Right lobe of liver (tissue), 6 donors: ENCODE measurements around the gene HP1BP3. TPM values are rescaled to one million over a fixed set of nuclear protein-coding genes. Genes with fewer than 3 reads are reported as not detected.

Experiments used
- ATAC-seq, 4 donors: fragments of 200-7000 bp; cut with Tn5 transposase; one replicate each; pipeline ENCODE4 v1.9.1; 2020; ENCODE audit warnings: mild to moderate bottlenecking in 4 of 4, moderate library complexity in 4 of 4
- DNase-seq, 3 donors: peaks; one replicate each; pipeline ENCODE4 v3.0.0-alpha.2; 2020
- H3K27ac ChIP-seq, 3 donors: fragments of 200-600 bp; one replicate each; pipeline ENCODE4 v1.8.0; 2022
- H3K27me3 ChIP-seq, 2 donors: fragments of 200-600 bp; one replicate each; pipeline ENCODE4 v1.8.0; 2022
- H3K36me3 ChIP-seq, 4 donors: fragments of 200-600 bp; sonication (generic) in 1 of 4; one replicate each; pipeline versions ENCODE4 v1.5.1 to v1.8.0; 2017 to 2022; ENCODE audit warnings: control low read depth in 1 of 4
- H3K4me1 ChIP-seq, 4 donors: fragments of 200-600 bp; sonication (generic) in 1 of 4; one replicate each; pipeline versions ENCODE4 v1.5.1 to v1.8.0; 2017 to 2022; ENCODE audit warnings: control low read depth in 1 of 4
- H3K4me3 ChIP-seq, 3 donors: fragments of 200-600 bp; one replicate each; pipeline ENCODE4 v1.8.0; 2022
- H3K9me3 ChIP-seq, 4 donors: fragments of 200-600 bp; sonication (generic) in 1 of 4; one replicate each; pipeline versions ENCODE4 v1.5.1 to v1.8.0; 2017 to 2022; ENCODE audit warnings: control low read depth in 1 of 4
- POLR2A ChIP-seq: fragments of 450-650 bp; IDR thresholded peaks from one replicate; pipeline ENCODE4 v1.6.1; 2017; ENCODE audit warnings: antibody characterized with exemption, mild to moderate bottlenecking
- WGBS: methylation state at CpG from one replicate; pipeline ENCODE4 v1.1.6; 2018; ENCODE audit warnings: low coverage, low lambda C conversion rate; ENCODE audit not compliant: insufficient coverage; ENCODE audit errors: missing lambda C conversion rate; 5-methylcytosine and 5-hydroxymethylcytosine counted together
- intact Hi-C, 2 donors: fragments of 100-400 bp; cut with DNase I; formaldehyde crosslinking; loops; one replicate each; pipeline versions ENCODE4 v1.11.2 to v1.14.1; 2022
- total RNA-seq, 6 experiments: library from RNA; depleted of rRNA in 2 of 6; stranded (reverse); fragments of >200 nt in 2 of 6; fragmentation: NEBNext Ultra II Directional in 3 of 6; extraction: Animal tissue kit (Norgen Biotek cat#: 25700) in 3 of 6; gene quantifications; one replicate each; pipeline versions ENCODE4 v1.1.0 to v1.2.4, GENCODE V29; 2016 to 2023
- TF ChIP-seq, protein P1 (sequence below), 4 donors: fragments of 200-600 bp in 3 of 4; fragments of 450-650 bp in 1 of 4; IDR thresholded peaks; one replicate each; pipeline versions ENCODE4 v1.5.1 to v1.8.0; 2016 to 2022; ENCODE audit warnings: antibody characterized with exemption in 4 of 4, mild to moderate bottlenecking in 2 of 4
- donor health status: DM: no; HTN: yes; CAD: no.
- donor health status: DM: no; HTN: no; CAD: no.
- donor health status: DM: no; HTN: no; CAD: no.
- donor health status: DM: no; HTN: yes; CAD: no.
- donor health status: DM: no; HTN: yes; CAD: no.

Gene HP1BP3
- total RNA-seq, 6 experiments from 2014 or later = 60.6 to 84.6 (median 70.7) TPM

DNA sequence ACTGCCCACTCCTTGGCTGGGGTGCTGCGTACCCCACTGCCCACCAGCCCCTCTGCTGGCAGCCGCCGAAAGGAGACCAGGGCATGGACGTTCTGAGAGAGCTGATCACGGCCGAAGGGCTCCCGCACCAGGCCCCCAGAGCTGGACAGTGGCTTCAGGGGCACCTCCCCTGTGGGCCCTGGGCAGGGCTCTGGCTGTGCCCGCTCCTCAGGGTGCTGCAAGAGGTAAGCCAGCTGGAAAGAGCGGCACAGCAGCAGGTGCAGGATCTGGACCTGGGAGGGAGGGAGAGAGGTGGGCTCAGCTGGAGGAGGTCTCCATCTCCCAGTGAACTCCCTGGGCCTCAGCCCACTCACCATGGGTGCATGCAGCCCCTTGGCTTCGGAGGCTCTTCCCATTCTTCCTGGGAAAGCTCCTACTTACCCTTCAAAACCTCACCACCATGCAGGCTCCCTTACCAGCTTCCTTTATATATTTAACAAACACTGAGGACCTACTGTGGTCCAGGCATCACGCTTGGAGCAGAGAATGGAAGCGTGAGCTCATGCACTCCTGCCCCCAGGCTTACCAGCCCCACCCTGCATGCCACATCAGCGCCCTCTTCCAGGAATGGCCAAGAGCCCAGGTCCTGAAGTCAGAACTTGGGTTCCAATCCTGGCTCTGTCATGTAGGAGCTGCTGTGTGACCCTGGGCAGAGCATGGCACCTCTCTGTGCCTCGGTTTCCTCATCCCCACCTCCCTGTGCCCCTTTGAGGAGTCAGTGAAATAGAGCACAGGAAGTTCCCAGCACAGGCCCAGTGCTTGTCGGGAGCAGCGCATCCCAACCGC, 62.5 kb downstream of the HP1BP3 start:
- Histone ChIP-seq H3K9me3 (no peaks in the 10 kb centered on the region), H3K4me1 (no peaks in the 10 kb centered on the region), H3K36me3 (no peaks in the 10 kb centered on the region), H3K27ac (no peak overlapping the region), H3K4me3 (no peak overlapping the region), H3K27me3 (no peaks in the 10 kb centered on the region)
- no peak for TF ChIP-seq POLR2A
- TF ChIP-seq, protein P1, sequence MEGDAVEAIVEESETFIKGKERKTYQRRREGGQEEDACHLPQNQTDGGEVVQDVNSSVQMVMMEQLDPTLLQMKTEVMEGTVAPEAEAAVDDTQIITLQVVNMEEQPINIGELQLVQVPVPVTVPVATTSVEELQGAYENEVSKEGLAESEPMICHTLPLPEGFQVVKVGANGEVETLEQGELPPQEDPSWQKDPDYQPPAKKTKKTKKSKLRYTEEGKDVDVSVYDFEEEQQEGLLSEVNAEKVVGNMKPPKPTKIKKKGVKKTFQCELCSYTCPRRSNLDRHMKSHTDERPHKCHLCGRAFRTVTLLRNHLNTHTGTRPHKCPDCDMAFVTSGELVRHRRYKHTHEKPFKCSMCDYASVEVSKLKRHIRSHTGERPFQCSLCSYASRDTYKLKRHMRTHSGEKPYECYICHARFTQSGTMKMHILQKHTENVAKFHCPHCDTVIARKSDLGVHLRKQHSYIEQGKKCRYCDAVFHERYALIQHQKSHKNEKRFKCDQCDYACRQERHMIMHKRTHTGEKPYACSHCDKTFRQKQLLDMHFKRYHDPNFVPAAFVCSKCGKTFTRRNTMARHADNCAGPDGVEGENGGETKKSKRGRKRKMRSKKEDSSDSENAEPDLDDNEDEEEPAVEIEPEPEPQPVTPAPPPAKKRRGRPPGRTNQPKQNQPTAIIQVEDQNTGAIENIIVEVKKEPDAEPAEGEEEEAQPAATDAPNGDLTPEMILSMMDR (IDR thresholded peaks at IDR 0.05) = no peak
- DNase-seq (peak; percentile 13 to 33 (median 22)), ATAC-seq (no peak)
- WGBS = 92% methylated on average over 3 of the region's 17 CpGs
- intact Hi-C loops = no loop called here

DNA sequence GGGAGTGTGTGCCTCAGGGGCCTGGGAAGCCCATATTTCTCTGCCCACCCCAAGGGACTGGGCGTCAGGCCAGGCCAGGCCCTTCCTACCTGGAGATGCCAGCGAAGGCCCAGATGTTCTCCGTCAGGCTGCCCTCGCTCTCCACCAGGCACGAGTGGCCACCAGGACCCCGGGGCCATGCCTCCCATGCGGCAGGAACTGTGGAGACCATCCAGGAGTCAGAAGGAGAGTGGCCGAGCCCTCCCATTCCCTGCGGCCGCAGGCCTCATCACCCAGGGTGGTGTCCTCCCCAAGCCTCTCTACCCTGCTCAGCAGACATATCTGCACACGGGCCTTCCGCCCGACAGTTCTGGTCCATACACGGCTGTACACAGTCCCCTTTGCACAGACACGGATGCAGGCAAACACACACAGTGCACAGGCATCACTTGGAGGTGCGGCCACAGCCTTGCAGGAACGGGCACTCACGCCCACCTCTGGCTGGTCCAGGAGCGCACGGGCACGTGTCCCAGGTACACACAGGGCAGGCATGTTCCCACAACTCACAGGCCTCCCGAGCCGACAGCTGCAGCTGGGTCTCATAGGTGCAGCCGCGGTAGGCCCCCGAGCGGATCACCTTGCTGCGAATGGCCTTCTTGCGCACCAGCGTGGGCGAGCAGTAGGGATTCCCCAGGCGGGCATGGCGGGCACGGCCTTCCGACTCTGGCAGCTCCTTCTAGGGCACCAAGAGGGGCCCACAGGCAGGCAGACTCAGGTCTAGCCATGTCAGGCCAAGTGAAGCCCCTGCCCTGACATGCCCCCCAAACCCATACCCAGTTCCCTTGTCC, 63.4 kb downstream of the HP1BP3 start:
- H3K9me3 ChIP-seq = no peaks in the 10 kb centered on the region
- no peak overlapping the region for H3K4me3 ChIP-seq
- no peaks in the 10 kb centered on the region for H3K36me3 ChIP-seq
- TF ChIP-seq, protein P1 (IDR thresholded peaks at IDR 0.05) = no peak
- no peak for TF ChIP-seq POLR2A
- no peak overlapping the region for H3K27ac ChIP-seq
- DNase-seq = peak; percentile 13 to 50 (median 48)
- intact Hi-C loops = no loop called here
- no peaks in the 10 kb centered on the region for H3K4me1 ChIP-seq
- H3K27me3 ChIP-seq = no peaks in the 10 kb centered on the region
- no CpG with 5 or more reads among the region's 35 CpGs for WGBS
- no peak for ATAC-seq

- no peaks in the 10 kb centered on the region for H3K4me1 ChIP-seq
- whole genome bisulfite sequencing = no CpG with 5 or more reads among the region's 4 CpGs
- H3K27me3 ChIP-seq = no peaks in the 10 kb centered on the region
- intact Hi-C loops = no loop called here
- H3K36me3 ChIP-seq = no peaks in the 10 kb centered on the region
- DNase-seq (no peak), ATAC-seq (no peak)
- TF ChIP-seq, protein P1 (IDR thresholded peaks at IDR 0.05) = no peak
- TF ChIP-seq POLR2A = no peak
- no peaks in the 10 kb centered on the region for H3K9me3 ChIP-seq
- H3K4me3 ChIP-seq = no peak overlapping the region
- no peak overlapping the region for H3K27ac ChIP-seq
Measured at GRCh38 chr1:20723159-20723536, 64.0 kb downstream of the HP1BP3 start.

DNA sequence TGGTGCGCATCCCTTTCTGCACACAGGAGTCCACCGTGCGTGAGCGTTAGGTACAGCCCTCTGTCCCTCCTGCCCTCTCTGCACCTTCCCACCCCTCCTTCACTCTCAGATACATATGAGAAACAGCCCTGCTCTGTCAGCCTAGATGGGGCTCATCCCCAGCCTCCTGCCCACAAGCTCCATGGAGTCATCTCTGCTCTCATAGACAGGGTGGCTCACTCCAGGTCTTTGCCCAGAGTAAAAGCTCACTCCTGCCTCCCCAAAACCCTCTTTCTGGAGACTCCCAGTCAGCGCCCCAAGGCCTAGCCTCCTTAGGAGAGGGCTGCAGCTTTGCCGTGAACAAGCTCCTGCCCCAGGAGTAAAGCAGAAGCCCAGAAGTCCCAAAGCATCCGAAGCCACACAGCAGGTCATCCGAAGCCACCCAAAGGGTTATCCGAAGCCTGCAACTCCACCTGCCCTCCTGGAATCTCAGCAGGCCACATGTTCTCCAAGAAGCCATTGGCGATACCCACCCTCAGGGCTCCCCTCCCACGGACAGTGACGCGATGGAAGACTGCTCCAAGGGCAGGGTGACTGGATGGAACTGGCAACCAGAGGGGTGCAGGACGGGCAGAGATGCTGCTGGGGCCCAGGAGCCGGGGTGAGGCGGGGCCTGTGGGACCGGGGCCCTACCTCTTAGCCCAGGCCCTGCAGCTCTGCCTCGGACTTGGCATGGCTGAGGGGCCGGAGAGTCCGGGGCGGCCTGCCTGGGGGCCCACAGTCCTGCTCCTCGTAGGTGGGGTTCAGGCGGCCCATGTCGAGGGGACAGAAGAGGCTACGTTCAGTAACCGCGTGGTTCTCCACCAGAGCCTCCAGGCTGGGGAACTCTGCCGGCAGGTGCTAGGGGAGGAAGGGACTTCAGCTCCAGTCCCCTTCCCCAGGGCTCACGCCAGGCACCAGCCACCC, 65.7 kb downstream of the HP1BP3 start:
- H3K27ac ChIP-seq = no peak overlapping the region

More for the DNA sequence above, 65.7 kb downstream of the HP1BP3 start:
- Histone ChIP-seq H3K9me3 (no peaks in the 10 kb centered on the region), H3K4me1 (peaks cover 0 to 5% (median 0%) of the 10 kb centered on the region in 4 donors), H3K27me3 (no peaks in the 10 kb centered on the region), H3K4me3 (no peak overlapping the region), H3K36me3 (no peaks in the 10 kb centered on the region)
- intact Hi-C loops = no loop called here
- DNase-seq (peak; percentile 11 to 43 (median 42)), ATAC-seq (no peak)
- 79% methylated on average over 7 of the region's 29 CpGs for WGBS
- TF ChIP-seq, protein P1 (IDR thresholded peaks at IDR 0.05) = no peak
- no peak for TF ChIP-seq POLR2A
